Spleen (tissue), 11 donors: ENCODE results near the gene MICU1. TPM values are rescaled to one million over a fixed set of nuclear protein-coding genes. Genes with fewer than 3 reads are reported as not detected.
A peak's percentile ranks its signal among the peaks of the same experiment; 100 is the strongest.

Experiments
- DNase-seq: peaks from one replicate; pipeline ENCODE4 v3.0.0-alpha.2; 2020
- H3K27ac ChIP-seq, 8 donors: fragments of 200-600 bp; sonication (generic) in 7 of 8; 1 replicate in 4 of 8; 2 replicates in 4 of 8; pipeline versions ENCODE4 v1.5.0 to v1.8.0; 2016 to 2021; ENCODE audit warnings: inconsistent platforms in 4 of 8, mild to moderate bottlenecking in 4 of 8, moderate library complexity in 1 of 8
- H3K27me3 ChIP-seq, 7 donors: fragments of 200-600 bp; sonication (generic) in 6 of 7; replicated peaks in 1 of 7; 1 replicate in 4 of 7; 2 replicates in 3 of 7; pipeline versions ENCODE4 v1.5.0 to v1.8.0; 2016 to 2021; ENCODE audit warnings: inconsistent platforms in 3 of 7, mild to moderate bottlenecking in 1 of 7
- H3K36me3 ChIP-seq, 6 donors: fragments of 200-600 bp; sonication (generic) in 5 of 6; 1 replicate in 4 of 6; 2 replicates in 2 of 6; pipeline versions ENCODE4 v1.5.0 to v1.8.0; 2016 to 2021; ENCODE audit warnings: inconsistent platforms in 2 of 6
- H3K4me1 ChIP-seq, 6 donors: fragments of 200-600 bp; sonication (generic) in 5 of 6; 1 replicate in 3 of 6; 2 replicates in 3 of 6; pipeline versions ENCODE4 v1.5.0 to v1.8.0; 2016 to 2021; ENCODE audit warnings: inconsistent platforms in 3 of 6
- H3K4me3 ChIP-seq, 8 donors: fragments of 200-600 bp; sonication (generic) in 7 of 8; 1 replicate in 4 of 8; 2 replicates in 4 of 8; pipeline versions ENCODE4 v1.5.0 to v1.8.0; 2016 to 2021; ENCODE audit warnings: inconsistent platforms in 4 of 8, mild to moderate bottlenecking in 4 of 8, moderate library complexity in 2 of 8
- H3K9me3 ChIP-seq, 8 donors: fragments of 200-600 bp; sonication (generic) in 7 of 8; 1 replicate in 4 of 8; 2 replicates in 4 of 8; pipeline versions ENCODE4 v1.5.0 to v1.8.0; 2016 to 2021; ENCODE audit warnings: inconsistent platforms in 4 of 8
- POLR2A ChIP-seq, 3 donors: fragments of 450-650 bp; IDR thresholded peaks; one replicate each; pipeline ENCODE4 v1.5.1; 2017; ENCODE audit warnings: antibody characterized with exemption in 3 of 3, mild to moderate bottlenecking in 1 of 3
- POLR2AphosphoS5 ChIP-seq, 3 donors: sonication (generic); formaldehyde crosslinking; IDR thresholded peaks; one replicate each; pipeline ENCODE4 v1.5.1; 2017; ENCODE audit warnings: antibody characterized with exemption in 3 of 3
- WGBS, 5 donors: extraction: QIAGEN DNeasy Blood & Tissue Kit in 3 of 5; methylation state at CpG; one replicate each; pipeline versions ENCODE4 v1.1.5 to v1.1.7; 2013 to 2018; 5-methylcytosine and 5-hydroxymethylcytosine counted together
- intact Hi-C: fragments of 100-400 bp; cut with DNase I; formaldehyde crosslinking; loops from one replicate; pipeline ENCODE4 v1.15.0; 2023; ENCODE audit warnings: low total_unique reads
- polyA plus RNA-seq, 3 donors: library from polyadenylated mRNA; stranded (reverse); fragments of 200-250 nt; gene quantifications; one replicate each; pipeline ENCODE4 v1.2.1, GENCODE V29; 2013
- total RNA-seq, 7 donors: library from RNA; depleted of rRNA in 3 of 7; stranded (reverse); fragments of >200 nt in 3 of 7; fragmentation: NEBNext Ultra II Directional in 4 of 7; extraction: Animal tissue kit (Norgen Biotek cat#: 25700) in 4 of 7; gene quantifications; one replicate each; pipeline versions ENCODE4 v1.1.0 to v1.2.1, GENCODE V29; 2016 to 2021
- TF ChIP-seq, protein P1 (sequence below), 11 experiments: fragments of 200-600 bp in 7 of 11; fragments of 450-650 bp in 4 of 11; sonication (generic) in 4 of 11; IDR thresholded peaks in 8 of 11; conservative IDR thresholded peaks in 3 of 11; 1 replicate in 7 of 11; 2 replicates in 4 of 11; pipeline versions ENCODE4 v1.4.0 to v1.8.0; 2016 to 2021; ENCODE audit warnings: antibody characterized with exemption in 11 of 11, inconsistent platforms in 4 of 11, mild to moderate bottlenecking in 1 of 11
- donor health status: healthy with polysubstance abuse.
- donor health status: DM: no; HTN: no; CAD: no; lungs with moderate emphysema.
- donor health status: DM: no; HTN: no; CAD: no.
- donor health status: Bipolar disorder and iron deficiency.
- donor health status: healthy.
- donor health status: DM: no; HTN: no; CAD: no.
- donor health status: DM: yes; HTN: yes; CAD: no.

Gene MICU1
- total and polyA plus RNA-seq, 10 donors = 16.4 to 58.4 (median 46.5) TPM

DNA sequence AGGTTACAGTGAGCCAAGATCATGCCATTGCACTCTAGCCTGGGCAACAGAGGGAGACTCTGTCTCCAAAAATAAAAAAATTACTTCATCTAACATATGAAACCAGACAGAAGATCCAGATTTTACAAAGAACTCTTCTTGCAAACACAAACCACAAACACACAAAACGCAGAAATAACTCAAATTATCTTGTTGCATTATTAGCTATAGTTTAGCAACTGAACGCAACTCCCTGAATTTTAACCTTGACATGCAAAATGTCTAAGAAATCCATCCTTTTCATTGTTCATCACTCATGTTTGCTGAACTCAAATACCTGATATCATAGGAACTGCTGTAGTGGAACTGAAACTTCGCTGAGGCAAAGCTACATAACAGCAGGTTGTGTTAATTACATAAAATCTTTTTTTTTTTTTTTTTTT is 64.1 kb downstream of the MICU1 start:
- intact Hi-C loops = no loop called here
- no peak for DNase-seq

DNA sequence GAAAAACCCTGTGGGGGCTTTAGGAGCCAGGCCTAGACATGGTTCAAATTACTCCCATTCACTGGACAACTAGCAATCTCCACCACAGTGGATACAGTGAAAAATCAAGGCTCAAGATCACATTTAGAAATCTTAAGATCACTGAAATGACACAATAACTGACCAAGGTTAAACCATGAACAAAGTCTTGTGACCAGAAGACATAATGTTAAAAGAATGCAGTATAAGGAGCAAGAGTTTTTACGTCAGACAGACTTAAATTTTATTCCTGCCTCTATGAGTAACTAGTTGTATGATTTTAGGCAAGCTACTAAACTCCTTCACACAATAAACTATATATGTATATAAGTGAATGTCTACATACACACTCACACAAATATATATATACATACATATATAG is 68.5 kb downstream of the MICU1 start:
- Histone ChIP-seq H3K4me3 (no peak overlapping the region), H3K27me3 (no peaks in the 10 kb centered on the region), H3K36me3 (peaks cover 0 to 87% (median 11%) of the 10 kb centered on the region in 6 donors), H3K4me1 (peaks cover 0 to 16% (median 5%) of the 10 kb centered on the region in 6 donors), H3K27ac (no peak overlapping the region), H3K9me3 (no peaks in the 10 kb centered on the region)
- no peak for TF ChIP-seq POLR2AphosphoS5 (IDR thresholded peaks at IDR 0.05)
- no peak for TF ChIP-seq POLR2A (IDR thresholded peaks at IDR 0.05)
- TF ChIP-seq, protein P1, sequence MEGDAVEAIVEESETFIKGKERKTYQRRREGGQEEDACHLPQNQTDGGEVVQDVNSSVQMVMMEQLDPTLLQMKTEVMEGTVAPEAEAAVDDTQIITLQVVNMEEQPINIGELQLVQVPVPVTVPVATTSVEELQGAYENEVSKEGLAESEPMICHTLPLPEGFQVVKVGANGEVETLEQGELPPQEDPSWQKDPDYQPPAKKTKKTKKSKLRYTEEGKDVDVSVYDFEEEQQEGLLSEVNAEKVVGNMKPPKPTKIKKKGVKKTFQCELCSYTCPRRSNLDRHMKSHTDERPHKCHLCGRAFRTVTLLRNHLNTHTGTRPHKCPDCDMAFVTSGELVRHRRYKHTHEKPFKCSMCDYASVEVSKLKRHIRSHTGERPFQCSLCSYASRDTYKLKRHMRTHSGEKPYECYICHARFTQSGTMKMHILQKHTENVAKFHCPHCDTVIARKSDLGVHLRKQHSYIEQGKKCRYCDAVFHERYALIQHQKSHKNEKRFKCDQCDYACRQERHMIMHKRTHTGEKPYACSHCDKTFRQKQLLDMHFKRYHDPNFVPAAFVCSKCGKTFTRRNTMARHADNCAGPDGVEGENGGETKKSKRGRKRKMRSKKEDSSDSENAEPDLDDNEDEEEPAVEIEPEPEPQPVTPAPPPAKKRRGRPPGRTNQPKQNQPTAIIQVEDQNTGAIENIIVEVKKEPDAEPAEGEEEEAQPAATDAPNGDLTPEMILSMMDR (IDR thresholded peaks at IDR 0.05 in 8 of 11, conservative IDR thresholded peaks at IDR 0.05 in 3 of 11) = no peak
- 84 to 95% (median 91%) methylated on average over 1 of the region's 1 CpG for WGBS, 5 donors
- no peak for DNase-seq
- intact Hi-C loops = no loop called here

More for the DNA sequence above, 64.1 kb downstream of the MICU1 start:
- no peak for TF ChIP-seq POLR2A (IDR thresholded peaks at IDR 0.05)
- TF ChIP-seq, protein P1 (IDR thresholded peaks at IDR 0.05 in 8 of 11, conservative IDR thresholded peaks at IDR 0.05 in 3 of 11) = no peak
- no peak for TF ChIP-seq POLR2AphosphoS5 (IDR thresholded peaks at IDR 0.05)
- peaks cover 0 to 94% (median 16%) of the 10 kb centered on the region in 6 donors for H3K36me3 ChIP-seq
- no peaks in the 10 kb centered on the region for H3K9me3 ChIP-seq
- peaks cover 6 to 32% (median 18%) of the 10 kb centered on the region in 6 donors for H3K4me1 ChIP-seq
- H3K4me3 ChIP-seq = no peak overlapping the region
- H3K27ac ChIP-seq = peak overlapping the region in 5 of 8 donors; percentile 20 to 74 (median 69)
- 61 to 79% (median 65%) methylated on average over 3 of the region's 3 CpGs for WGBS, 5 donors
- no peaks in the 10 kb centered on the region for H3K27me3 ChIP-seq

DNA sequence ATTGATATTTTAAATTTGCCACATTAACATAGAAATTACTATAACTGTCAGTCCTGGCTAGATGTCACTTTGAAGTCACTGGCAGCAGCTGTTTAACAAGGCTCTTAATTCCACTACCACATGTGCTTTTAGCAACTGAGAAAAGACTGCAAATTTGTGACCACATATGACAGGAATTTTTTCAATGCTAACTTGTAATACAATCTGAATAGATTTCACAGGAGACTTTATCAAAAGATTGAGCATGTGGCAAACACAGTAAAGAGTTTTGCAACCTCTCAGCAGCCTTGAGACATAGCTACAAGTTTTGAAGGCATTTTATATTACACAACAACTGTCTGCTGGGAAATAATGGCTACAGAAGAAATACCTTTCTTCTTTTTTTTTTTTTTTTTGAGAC is 73.0 kb downstream of the MICU1 start:
- intact Hi-C loops = no loop called here
- Histone ChIP-seq H3K27ac (peak overlapping the region in 4 of 8 donors; percentile 53 to 75 (median 70)), H3K4me1 (peaks cover 0 to 5% (median 0%) of the 10 kb centered on the region in 6 donors), H3K9me3 (no peaks in the 10 kb centered on the region), H3K36me3 (peaks cover 0 to 86% (median 25%) of the 10 kb centered on the region in 6 donors), H3K27me3 (no peaks in the 10 kb centered on the region), H3K4me3 (no peak overlapping the region)
- no peak for TF ChIP-seq POLR2A (IDR thresholded peaks at IDR 0.05)
- TF ChIP-seq, protein P1 (IDR thresholded peaks at IDR 0.05 in 8 of 11, conservative IDR thresholded peaks at IDR 0.05 in 3 of 11) = no peak
- TF ChIP-seq POLR2AphosphoS5 (IDR thresholded peaks at IDR 0.05) = no peak
- DNase-seq = no peak

DNA sequence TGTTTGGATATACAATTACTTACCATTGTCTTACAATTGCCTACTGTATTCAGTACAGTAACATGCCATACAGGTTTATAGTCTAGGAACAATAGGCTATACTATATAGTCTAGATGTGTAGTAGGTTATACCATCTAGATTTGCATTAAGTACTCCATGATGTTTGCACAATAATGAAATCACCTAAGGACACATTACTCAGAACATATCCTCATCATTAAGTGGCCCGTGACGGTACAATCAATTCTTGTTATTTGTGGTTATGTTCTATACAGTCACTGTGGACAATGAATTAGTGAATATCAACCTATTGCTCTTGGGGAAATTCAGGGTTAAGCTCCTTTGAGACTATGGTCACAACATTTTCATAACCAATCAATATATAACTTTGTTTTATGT is 75.6 kb downstream of the MICU1 start:
- no peak overlapping the region for H3K27ac ChIP-seq
- intact Hi-C loops = no loop called here
- no peak for DNase-seq
- H3K36me3 ChIP-seq = peaks cover 0 to 83% (median 27%) of the 10 kb centered on the region in 6 donors
- WGBS, 5 donors = 79 to 94% (median 91%) methylated on average over 2 of the region's 2 CpGs
- no peak for TF ChIP-seq POLR2A (IDR thresholded peaks at IDR 0.05)
- H3K27me3 ChIP-seq = no peaks in the 10 kb centered on the region
- H3K9me3 ChIP-seq = no peaks in the 10 kb centered on the region
- peaks cover 0 to 5% (median 0%) of the 10 kb centered on the region in 6 donors for H3K4me1 ChIP-seq
- H3K4me3 ChIP-seq = no peak overlapping the region
